Thoracic aorta endothelial cell (primary cell): Measurements from ENCODE around the gene MACROH2A1. TPM values are rescaled to one million over a fixed set of nuclear protein-coding genes. Genes with fewer than 3 reads are reported as not detected.

Experiments used
- small RNA-seq: library from RNA; depleted of rRNA; stranded (forward); fragments of <200 nt; gene quantifications from one replicate; pipeline ENCODE3, GENCODE V24; 2012
- total RNA-seq: library from RNA; depleted of rRNA; stranded (reverse); fragments of >200 nt; gene quantifications from 2 replicates; pipeline ENCODE4 v1.2.3, GENCODE V29; 2012

Gene MACROH2A1
- 154 and 185 TPM in 2 replicates for total RNA-seq

DNA sequence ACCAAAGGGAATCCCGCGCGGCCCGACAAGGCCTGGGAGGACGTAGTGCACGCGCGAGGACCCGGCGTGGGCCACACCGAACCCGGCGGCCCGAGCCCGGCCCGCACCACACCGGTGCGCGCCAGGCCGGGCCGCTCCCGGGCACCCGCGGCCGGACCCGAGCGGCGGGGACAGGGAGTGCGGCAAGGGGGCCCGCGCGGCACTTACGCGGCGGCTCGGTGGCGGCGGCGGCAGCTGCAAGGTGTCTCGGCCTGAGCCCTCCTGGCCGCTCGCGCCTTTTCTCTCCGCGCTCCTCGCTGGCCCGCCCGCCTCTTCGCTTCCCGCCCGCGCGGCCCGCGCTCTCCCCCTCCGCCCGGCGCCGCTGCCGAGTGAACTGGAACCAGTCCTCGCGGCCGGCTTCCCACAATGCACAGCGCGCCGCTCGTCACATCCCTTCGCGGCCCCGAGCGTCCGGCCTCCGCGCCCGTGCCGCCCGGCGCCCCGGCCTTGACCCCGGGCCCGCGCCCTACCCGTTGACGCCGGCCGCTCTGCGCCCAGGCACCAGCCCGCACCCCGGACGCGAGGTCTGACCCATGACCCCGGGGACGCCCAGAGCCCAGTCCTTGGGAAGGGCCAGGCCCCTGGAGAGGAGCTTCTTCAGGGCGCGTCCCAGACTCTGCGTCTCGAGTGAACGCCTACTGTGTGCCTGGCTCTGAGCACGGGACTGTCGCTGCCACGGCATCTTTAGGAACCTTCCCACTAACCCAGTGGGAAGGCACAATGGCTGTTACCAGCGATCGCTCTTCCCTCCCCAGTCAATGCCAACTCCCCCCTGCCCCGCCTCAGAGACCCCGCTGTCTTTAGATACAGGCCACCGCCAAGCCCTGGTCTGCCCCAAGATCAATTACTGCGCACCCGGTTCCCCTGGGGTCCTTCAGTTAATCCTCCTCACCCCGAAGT, at the start of gene MACROH2A1:
MACROH2A1 (minus strand) TSS at position 377 of the 939 bp plus-strand sequence. CDS start 10,138 bp downstream, outside the sequence.

DNA sequence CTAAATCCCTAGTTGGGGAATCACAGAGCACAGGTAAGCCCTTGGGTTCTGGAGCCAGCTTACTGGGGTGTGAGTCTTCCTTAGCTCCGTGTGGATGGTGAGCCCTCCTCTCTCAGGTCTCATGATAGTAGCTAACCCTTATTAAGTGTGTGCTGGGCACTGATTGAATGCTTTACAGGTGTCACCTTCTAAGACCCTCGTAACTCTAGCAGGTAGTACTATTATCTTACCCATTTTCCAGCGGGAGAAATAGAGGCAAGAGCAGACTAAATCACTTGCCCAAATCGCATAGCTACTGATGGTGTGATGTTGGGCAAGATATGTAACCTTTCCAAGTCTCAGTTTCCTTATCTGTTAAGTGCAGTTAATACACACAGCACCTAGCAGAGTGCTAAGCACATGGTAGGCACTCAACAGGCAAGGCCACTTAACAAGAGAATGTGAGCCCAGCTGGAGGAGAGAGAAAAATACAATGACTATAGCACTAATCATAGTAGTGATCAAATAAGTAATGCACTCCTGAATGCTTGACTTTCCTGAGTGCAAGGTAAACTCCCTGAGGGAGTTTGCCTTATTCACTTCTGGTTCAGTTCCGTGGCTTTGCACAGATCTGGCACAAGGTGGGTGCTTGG, 48.4 kb upstream of the MACROH2A1 start, which contains the start of gene DCANP1:
DCANP1 (minus strand) TSS at position 51 of the 632 bp plus-strand sequence. CDS start 240 bp downstream, outside the sequence.

Small RNAs within 50 kb of the gene (small RNA-seq; reads per million reads assigned to genes)
- gene DCANP1 = not detected

Other genes starting within 250 kb of the MACROH2A1 start
- not detected in 2 replicates for gene DCANP1, start 48.1 kb upstream of the MACROH2A1 start, total RNA-seq
- not detected in 2 replicates for gene TIFAB, start 53.1 kb upstream of the MACROH2A1 start, total RNA-seq
- gene NEUROG1, start 136.7 kb upstream of the MACROH2A1 start, total RNA-seq = not detected in 2 replicates
- gene CXCL14, start 179.8 kb upstream of the MACROH2A1 start, total RNA-seq = not detected in 2 replicates